LHCN-M2 (cell line): ENCODE measurements around the gene ZFAND3. TPM values are rescaled to one million over a fixed set of nuclear protein-coding genes. Genes with fewer than 3 reads are reported as not detected.
"Not testable (repeated sequence)": the region's sequence is repeated elsewhere in the genome, so short reads cannot be mapped to it uniquely, and the experiment has no call there.

Experiments
- DNase-seq: peaks from one replicate; pipeline ENCODE4 v3.0.0-alpha.2; 2012; ENCODE audit warnings: low read depth
- total RNA-seq: library from RNA; depleted of rRNA; stranded (reverse); fragments of >200 nt; gene quantifications from 2 replicates; pipeline ENCODE4 v1.2.3, GENCODE V29; 2014

ZFAND3 gene
- total RNA-seq, 1 experiment from 2014 or later, result 19.9 TPM

GRCh38 chr6:37865504-37865903 is 46.0 kb downstream of the ZFAND3 start:
- no peak for DNase-seq

DNA sequence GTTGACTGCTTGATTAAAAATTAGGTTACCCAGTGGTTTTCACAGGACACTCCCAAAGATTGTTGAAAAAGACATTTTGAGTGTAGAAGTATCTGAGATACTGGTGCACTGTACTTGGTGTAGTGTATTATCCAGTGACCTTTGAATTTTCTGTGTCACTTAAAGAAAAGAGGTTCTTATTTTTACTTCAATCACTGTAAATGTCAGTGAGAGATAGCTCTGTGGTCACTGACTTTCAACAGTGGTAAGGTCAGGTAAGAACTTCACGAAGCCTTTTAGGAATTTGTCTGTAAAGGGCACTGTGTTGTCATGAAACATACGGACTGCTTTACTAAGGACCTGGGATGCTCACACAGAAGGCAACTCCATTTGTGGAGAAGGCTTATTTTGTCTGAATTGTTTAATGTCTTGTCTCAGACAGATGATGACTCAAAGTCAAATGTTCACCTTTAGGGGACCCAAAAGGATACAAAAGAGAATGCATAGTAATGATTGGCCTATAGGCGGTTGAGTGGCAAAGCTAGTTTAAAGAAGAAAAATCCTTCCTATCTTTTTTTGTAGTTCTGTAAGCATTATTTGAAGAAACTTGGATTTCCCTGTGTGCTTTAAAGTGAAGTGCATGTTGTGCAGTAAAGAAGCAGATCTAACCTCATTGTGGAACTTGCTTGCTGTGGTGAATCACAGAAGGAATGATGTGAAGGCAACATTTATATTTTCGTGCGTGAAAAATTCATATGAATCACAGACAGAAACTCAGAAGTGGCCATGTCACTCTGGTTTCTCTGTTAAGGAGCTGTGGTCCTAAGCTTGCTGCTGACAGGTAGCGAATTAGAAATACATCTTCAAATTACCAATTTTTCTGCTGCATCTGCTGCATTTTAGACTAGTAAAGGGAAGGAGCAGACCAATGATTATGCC is 47.3 kb downstream of the ZFAND3 start:
- DNase-seq, result no peak

- no peak for DNase-seq
Measured at GRCh38 chr6:37867756-37868446, 48.4 kb downstream of the ZFAND3 start.

GRCh38 chr6:37868447-37868825 is 48.9 kb downstream of the ZFAND3 start:
- peak; percentile 68 for DNase-seq

- DNase-seq, result no peak
Measured at GRCh38 chr6:37871616-37872372, 52.3 kb downstream of the ZFAND3 start.

DNA sequence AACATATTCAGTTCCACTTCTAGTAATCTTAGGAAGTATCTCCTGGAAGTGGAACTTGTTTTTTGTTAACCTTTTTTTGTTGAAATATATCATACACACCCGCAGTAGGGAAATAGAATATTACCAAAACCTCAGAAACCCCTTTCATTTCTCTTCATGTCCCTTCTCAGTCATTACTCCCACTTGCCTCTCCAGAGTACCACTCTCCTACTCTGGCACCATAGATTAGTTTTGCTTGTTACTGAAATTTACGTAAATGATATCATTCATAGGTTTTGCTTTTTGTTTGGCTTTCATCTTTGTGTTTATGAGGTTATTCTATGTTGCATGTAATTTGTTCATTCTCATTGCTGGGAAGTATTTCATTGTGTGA is 52.8 kb downstream of the ZFAND3 start:
- DNase-seq, result no peak

DNA sequence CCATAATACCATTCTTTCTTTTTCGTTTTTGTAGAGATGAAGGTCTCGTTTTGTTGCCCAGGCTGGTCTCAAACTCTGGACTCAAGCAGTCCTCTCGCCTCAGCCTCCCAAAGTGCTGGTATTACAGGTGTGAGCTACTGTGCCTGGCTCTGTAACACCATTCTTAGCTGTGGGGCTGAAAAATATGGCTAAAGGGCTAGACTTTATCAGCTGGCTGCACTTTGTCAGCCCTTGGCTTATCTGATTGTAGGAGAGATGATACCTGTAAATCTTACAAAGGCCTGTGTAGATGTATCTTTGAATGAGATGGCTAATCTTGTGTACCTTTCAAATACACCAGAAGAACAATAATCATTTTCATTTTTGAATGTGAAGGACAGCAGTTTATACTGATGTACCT is 55.2 kb downstream of the ZFAND3 start:
- no peak for DNase-seq

GRCh38 chr6:37875561-37876309 is 56.2 kb downstream of the ZFAND3 start:
- no peak for DNase-seq

DNA sequence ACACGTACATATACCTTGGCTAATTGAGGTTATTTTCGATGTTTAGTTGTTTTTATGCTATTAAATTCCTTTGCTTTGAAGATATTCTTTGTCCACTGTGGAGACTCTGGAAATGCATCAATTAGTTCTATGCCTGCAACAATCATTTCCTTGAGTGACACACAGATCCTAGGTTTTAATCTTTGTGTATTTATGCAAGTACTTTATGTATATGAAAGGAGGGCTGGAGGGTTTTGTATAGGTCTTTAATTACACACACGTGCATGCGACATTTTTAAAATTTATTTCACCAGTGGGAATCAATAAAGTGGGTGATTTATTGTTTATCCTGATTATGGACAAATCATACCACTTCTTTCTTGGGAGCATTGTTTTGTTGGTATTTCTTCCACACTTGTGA is 57.3 kb downstream of the ZFAND3 start:
- DNase-seq, result no peak

DNA sequence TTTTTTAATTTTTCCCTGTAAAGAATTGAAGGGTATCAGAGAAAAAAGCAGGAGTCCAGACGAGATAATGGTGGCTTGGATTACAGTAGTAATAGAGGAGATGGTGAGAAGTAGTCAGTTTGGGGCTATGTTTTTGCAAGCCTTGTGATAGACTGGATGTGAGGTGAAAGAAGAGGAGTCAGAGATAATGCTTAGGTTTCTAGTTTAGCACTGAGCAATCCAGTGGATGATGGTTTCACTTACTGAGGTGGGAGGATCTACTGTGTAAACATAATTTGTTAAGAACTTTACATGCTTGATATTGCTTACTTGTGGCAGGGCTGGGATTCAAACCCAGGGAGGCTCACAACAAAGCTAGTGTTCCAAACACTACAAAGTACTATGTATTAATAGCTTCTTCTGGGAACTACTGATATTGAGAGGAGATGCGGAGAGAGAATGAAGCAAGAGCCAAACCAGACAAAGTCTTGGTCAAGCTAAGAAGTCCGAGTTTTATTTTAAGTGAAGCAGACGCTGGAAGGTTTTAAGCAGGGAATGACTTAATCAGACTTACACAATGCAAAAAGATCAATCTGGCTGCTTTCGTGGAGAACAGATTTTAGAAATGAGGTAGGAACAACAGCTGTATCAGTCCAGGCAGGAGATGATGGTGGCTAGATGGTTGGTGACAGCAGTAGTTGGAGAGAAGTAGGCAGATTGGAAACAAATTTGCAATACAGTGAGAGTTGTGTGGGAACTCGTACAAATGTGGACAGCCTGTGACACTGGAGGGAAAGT is 58.0 kb downstream of the ZFAND3 start:
- DNase-seq, result no peak

DNA sequence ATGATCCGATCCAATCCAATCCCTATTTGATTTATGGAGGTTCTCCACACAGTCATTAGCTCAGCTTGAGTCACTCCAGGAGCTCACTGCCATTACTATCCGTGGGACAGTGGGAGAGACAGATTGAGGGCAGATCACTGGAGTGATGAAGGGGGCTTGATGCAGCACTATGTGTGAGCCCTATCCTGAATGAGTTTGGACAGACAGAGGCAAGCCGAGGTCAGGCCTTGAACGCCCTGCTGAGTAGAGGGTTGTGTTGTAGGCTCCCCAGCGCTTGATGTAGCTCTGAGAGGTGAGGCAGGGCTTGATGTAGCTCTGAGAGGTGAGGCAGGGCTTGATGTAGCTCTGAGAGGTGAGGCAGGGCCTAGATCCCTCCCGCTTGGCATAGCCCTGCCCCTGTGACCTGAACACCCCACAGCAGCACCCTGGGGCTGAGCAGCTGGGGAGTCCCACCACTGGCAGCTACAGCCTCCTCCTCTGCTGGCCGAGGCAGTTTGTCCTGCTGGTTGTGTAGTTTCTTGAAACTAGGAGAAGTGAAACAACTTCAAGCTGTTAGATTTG is 58.7 kb downstream of the ZFAND3 start:
- no peak for DNase-seq

DNA sequence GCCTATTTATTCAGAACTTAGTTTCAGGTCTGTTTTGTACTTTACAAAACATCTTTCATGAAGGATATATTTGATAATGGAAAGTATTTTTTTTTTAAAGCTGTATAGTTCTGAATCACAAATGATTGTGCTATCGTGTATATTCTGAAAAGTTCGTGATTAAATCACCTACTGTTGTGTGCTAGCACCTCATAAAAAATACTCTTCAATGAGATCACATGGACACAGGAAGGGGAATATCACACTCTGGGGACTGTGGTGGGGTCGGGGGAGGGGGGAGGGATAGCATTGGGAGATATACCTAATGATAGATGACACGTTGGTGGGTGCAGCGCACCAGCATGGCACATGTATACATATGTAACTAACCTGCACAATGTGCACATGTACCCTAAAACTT is 61.1 kb downstream of the ZFAND3 start:
- DNase-seq, result not testable (repeated sequence)

GRCh38 chr6:37882292-37882691 is 62.8 kb downstream of the ZFAND3 start:
- DNase-seq, result no peak

GRCh38 chr6:37882724-37883413 is 63.3 kb downstream of the ZFAND3 start:
- DNase-seq, result peak; percentile 80

GRCh38 chr6:37884548-37884947 is 65.0 kb downstream of the ZFAND3 start:
- no peak for DNase-seq

DNA sequence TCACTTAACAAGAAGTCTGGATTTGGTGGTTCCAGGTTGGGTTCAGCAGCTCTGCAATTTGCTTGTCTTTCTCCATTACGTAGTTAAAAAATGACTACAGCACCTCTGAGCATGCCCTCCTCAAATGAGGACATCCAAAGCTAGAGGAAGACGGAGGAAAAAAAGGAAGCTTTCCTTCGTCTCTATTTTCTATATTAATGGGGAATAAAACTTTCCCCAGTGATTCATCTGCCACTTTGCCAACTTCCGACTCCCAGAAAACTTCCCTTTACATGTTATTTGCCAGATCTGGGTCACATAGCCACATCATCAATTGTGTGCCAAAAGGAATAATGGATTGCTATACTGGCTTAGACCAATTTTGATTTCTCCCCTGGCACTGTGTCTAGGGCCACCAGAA is 69.5 kb downstream of the ZFAND3 start:
- DNase-seq, result no peak

DNA sequence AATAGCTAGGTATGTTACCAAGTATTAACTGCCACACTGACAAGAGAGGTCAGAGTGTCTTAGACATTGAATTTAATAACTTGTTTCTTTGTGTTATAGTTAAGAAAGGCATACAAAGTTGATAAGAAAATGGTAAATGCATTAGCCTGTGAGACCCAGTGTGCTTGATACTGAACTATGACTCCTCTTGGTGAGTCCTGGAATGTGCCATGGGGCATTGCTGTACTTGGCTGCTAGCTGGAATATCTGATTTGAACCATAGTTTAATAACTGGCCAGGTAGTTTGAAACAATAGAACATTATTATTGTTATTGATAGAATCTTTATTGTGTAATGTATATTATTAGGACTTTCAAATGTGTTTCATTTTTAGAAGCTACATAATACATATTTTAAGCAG is 70.0 kb downstream of the ZFAND3 start:
- DNase-seq, result no peak

DNA sequence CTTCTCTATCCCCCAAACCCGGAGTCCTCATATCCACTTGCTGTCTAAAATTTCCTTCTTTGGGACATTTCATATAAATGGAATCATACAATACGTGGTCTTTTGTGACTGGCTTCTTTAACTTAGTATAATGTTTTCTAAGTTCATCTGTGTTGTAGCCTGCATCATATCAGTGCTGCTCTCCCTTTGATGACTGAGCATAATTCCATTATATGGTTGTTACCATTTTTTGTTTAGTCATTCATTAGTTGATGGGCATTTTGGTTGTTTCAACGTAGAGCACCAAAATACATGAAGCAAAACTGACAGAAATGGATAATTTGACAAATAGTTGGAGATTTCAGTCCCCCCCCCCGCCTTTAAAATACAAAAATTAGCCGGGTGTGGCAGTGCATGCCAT is 71.5 kb downstream of the ZFAND3 start:
- DNase-seq, result no peak

- DNase-seq, result no peak
Measured at GRCh38 chr6:37893257-37893656, 73.7 kb downstream of the ZFAND3 start.

GRCh38 chr6:37893734-37894133 is 74.2 kb downstream of the ZFAND3 start:
- not testable (repeated sequence) for DNase-seq
